ENCODE data around the gene RHOD.

Gene RHOD

DNA sequence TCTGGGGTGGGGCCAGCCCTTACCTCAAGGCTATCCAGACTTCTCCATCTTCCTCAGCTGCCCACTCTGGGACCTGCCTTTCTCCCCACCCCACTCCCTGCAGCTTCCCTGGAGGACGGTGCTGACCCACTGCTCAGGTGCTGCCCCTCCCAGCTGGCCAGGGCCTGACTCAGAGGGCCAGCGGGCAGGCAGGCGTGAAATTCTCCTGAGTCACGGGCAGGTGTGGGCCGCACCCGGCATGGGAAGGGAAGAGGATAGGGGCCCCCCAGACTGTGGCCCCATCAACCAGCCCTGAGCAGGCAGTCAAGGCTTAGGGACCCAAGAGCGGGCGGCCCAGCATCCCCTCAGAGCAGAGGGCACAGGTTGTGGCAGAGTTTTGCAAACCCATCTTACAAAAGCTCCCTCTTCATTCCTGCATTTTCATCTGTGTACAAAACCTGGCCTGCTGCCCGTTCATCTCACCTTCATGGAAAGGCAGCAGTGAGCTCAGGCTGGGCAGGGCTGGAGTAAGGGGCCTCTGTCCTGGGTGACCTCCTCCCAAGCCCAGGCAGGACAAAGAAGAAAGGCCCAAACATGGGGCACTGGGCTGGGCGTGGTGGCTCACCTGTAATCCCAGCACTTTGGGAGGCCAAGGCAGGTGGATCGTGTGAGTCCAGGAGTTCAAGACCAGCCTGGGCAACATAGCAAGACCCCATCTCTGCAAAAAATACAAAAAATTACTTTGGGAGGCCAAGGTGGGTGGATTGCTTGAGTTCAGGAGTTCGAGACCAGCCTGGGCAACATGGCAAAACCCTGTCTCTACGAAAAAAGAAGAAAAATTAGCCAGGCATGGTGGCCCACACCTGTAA is 6.1 kb downstream of the RHOD start:
- DNase-seq: no peak

DNA sequence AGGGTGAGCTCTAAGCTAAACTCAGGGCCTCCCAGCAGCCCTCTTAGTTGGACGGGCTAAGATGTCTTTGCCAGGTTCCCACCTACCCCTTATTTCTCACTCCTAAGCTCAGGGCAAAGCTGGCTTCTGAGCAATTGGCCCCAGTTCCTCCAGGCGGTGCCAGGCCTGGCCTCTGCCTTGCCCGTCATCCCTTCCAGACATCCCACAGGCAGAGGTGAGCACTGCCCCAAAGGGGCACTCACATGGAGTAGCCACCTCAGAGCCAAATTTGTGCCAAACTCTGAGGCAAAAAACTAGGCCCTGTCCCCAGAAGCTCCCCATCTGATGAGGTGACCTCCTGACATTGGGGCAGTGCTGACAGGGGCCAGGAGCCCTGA is 9.7 kb downstream of the RHOD start:
- no peak for DNase-seq

DNA sequence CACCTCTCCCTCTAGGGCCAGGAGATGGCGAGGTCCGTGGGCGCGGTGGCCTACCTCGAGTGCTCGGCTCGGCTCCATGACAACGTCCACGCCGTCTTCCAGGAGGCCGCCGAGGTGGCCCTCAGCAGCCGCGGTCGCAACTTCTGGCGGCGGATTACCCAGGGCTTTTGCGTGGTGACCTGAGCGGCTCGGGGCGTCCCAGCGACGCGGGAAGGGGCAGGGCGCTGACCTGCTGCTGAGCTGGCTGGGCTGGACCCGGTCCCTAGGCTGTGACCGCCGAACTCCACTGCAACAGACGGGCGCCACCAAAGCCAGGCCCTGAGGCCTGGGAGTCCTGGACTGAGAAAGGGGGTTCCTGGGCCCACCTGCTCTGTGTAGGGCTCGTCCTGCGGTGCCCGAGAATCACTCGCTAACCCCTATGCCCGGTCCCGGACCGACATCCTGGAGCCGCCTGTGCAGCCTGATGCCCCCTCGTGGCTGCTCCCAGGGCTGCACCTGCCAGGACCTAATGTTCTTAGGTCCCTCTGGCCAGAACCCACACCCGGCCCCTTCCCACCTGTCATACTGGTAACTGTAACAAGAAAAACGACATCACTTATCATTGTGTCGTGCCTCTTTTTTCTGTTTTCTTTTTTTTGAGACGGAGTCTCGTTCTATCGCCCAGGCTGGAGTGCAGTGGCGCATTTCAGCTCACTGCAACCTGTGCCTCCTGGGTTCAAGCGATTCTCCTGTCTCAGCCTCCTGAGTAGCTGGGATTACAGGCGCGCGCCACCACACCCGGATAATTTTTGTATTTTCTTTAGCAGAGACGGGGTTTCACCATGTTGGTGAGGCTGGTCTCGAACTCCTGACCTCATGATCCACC is 15.0 kb downstream of the RHOD start:
- peak; percentile 77 for DNase-seq

- DNase-seq: no peak
Observed at GRCh38 chr11:67072295-67072694, 15.6 kb downstream of the RHOD start.

- no peak for DNase-seq
Observed at GRCh38 chr11:67073908-67074307, 17.3 kb downstream of the RHOD start.

DNA sequence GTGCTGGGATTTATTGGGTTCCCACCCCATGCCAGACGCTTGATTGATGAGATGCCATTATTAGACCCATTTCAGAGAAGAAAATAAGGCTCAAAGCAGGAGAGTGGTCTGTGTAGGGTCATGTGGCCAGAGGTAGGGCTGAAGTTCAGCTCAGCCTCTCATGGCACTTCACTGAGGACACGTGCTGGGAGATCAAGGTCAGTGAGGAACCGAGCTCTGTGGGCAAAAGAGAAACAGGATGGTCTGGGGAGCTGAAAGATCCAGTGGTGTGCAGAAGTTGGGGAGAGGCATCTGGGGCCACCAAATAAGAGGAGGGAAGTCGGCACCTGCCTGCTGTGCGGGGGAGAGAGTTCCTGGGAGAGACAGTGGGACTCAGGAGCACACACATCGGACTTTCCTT is 19.6 kb downstream of the RHOD start:
- no peak for DNase-seq

GRCh38 chr11:67079065-67079705 is 22.5 kb downstream of the RHOD start:
- DNase-seq: peak; percentile 71

DNA sequence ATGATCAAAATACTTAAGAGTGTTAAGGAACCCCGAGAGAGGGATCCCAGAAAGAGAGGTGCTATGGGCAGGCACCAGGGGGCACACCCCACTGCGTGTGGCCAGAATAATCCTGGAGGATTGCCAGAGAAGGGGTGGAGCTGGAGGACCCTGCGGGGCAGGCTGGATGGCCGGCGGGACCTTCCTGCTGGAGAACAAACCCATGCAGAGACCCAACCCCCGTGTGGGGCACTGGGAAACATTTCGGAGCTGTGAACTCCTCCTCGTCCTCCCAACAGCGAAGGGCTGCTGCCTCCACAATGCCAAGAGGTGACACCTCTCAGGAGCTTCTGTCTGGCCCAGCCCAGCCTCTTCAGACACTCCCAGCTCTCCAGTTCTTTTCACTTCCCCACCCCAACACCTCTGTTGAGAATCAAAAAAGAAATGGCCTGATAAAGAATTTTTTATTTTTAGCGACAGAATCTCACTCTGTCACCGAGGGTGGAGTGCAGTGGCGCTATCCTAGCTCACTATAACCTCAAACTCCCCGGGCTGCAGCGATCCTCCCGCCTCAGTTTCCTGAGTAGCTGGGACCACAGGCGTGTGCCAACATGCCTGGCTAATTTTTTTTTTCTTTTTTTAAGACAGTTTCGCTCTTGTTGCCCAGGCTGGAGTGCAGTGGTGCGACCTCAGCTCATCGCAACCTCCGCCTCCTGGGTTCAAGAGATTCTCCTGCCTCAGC is 25.6 kb downstream of the RHOD start:
- DNase-seq: no peak

DNA sequence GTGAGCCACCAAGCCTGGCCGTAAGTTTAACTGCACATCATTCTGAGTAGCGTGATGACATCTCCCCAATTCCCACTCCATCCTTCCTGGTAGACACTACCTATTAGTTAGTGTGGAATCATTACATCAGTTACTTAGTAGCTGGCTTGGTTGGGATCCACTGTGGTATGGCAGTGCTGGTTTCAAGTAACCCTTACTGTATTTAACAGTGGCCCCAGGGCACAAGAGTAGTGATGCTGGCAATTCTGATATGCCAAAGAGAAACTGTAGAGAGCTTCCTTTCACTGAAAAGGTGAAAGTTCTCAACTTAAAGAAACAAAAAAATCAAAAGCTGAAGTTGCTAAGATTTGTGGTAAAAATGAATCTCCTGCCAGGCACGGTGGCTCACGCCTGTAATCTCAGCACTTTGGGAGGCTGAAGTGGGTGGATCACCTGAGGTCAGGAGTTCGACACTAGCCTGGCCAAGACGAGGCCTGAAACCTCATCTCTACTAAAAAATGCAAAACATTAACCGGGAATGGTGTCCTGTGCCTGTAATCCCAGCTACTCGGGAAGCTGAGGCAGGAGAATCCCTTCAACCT is 27.2 kb downstream of the RHOD start:
- no peak for DNase-seq

DNA sequence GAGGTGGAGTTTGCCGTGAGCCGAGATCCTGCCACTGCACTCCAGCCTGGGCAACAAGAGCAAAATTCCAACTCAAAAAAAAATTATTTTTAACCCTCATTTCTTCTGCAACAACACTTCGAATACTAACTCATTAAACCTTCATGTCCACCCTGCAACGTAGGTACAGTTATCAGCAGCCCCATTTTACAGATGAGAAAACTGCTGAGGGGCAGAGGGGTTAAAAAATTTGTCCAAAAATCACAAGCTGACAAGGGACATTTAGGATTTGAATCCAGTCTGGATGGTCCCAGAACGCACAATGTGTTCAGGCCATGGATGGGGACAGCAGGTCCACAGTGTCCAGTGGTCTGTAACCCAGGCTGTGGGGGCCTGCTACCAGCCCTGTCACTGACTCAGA is 29.0 kb downstream of the RHOD start:
- no peak for DNase-seq

DNA sequence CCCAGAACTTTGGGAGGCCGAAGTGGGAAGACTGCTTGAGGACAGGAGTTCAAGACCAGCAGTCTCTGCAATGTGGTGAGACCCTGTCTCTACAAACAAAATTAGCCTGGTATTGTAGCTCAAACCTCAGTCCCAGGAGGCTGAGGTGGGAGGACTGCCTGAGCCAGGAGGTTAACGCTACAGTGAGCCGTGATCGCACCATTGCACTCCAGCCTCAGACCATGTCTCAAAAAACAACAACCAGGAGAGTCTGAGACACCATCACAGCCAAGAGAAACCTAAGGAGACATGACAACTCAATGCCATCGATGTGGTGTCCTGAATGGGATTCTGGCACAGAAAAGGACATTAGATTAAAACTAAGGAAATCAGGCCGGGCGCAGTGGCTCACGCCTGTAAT is 34.1 kb downstream of the RHOD start:
- DNase-seq: no peak

DNA sequence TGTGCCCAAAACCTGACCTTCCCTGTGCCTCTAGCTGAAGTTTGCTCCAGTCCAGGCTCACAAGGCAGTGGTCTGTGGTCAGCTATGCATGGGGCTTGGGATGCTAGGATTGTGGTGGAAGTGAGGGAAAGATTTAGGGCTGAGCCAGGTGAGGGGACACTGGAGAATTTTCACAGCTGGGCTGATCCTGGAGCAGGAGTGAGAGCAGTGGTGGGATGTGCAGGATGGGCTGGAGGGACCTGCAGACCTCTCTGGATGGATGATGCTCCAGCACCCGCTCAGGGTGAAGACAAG is 38.5 kb downstream of the RHOD start:
- DNase-seq: no peak

DNA sequence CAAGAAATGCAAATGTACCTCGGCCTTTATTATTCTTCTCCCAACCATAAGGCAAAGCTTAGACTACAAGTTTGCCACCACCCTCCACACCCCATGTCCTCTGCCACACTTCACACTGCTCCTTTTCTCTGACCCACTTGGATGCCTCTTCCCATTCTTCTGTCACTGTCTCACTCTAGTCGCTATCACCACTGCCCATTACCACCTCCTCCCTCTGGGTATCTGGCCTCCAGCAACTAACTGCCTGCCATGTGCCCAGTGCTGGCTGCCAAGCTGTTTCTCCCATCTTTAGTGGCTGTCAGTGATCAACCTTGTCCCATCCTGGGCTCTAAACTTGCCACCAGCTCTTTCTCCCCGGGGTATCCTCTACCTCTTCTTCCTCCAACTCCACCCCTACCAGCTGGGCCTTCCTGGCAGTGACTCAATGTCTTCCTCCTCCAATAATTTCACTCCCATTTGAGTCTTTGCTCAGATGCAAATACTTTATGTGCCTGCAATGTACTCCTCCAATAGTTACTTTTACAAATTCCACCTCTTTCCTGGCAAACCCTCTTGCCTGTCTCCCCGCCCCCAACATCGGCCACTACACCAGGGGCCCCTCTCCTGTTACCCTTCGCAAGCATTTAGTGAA is 42.3 kb downstream of the RHOD start:
- no peak for DNase-seq

- DNase-seq: no peak
Observed at GRCh38 chr11:67099831-67100324, 43.2 kb downstream of the RHOD start.

DNA sequence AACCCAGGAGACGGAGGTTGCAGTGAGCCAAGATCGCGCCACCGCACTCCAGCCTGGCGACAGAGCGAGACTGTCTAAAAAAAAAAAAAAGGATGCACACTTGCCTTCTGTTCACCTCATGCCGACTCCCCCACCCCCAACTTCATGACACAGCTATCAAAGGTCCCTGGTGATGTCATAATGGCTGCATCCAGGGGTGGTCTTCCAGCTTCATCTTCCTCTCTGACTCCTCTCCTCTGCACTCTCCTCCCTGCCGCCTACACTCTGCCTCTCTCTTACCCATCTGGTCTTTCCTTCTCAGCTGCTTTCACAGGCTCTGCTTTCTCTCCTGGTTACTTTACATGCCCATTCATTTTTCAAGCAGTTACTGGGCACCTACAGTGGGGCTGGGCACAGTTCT is 46.0 kb downstream of the RHOD start:
- no peak for DNase-seq

- no peak for DNase-seq
Observed at GRCh38 chr11:67105964-67106363, 49.3 kb downstream of the RHOD start.

DNA sequence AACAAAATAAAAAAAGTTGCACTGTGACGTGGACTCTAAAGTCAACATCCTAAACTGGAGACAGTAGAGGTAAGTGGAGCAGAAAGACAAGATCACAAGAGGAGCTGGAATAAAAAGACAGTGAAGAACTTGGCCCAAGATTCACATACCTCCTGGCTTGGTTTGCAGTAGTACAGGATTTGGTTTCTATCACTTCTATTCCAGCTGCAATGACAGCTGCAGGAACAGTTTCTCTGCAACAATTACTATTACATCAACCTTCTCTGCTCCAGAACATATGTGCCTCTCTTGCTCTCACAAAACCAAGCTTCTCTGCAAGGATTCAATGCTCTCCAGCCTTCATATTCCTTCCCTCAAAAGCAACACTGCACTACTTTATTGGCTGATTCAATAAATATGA is 54.6 kb downstream of the RHOD start:
- DNase-seq: no peak

DNA sequence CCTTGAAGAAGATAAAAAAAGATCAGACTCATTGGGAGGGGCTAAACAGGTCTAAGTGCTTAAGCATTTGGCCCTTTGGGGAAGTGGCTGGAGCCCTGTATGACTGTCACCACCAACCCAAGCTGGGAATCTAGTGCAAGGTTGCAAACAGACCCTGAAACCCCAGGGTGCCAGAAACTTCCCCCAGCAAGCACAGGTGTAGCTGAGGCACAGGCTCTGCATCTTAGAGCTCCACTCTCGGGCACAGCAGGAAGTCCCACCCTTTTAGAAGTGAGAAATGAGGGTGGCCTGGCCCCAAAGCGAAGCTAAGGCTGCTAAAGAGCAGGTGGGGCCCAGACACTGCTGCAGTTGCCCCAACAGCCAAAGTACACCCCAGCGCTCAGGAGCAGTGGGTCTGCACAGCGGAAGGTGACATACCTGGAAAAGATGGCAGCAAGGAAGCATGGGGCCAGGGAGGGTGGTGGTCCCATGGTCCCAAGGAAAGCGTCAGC is 56.6 kb downstream of the RHOD start:
- peak; percentile 35 for DNase-seq

DNA sequence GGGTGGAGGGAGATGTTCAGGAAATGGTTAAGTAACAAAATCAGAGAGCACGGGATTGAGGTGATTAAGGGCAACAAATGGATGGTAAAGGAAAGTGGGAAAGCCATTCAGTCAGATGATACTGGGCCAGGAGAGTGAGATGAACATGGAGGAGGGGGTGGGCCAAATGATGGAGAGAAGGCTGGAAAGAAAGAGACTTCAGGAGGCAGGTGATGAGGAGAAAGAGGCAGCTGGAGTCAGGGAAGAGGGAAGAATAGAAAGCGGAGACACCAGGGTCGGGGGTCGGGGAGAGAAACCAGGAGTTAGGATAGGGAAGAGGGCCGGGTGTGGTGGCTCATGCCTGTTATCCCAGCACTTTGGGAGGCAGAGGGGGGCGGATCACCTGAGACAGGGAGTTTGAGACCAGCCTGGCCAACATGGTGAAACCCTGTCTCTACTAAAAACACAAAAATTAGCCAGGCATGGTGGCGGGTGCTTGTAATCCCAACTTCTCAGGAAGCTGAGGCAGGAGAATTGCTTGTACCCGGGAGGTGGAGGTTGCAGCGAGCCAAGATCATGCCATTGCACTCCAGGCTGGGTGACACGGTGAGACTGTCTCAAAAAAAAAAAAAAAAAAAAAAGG is 57.7 kb downstream of the RHOD start:
- DNase-seq: no peak

GRCh38 chr11:67116758-67117105 is 60.1 kb downstream of the RHOD start:
- DNase-seq: no peak

DNA sequence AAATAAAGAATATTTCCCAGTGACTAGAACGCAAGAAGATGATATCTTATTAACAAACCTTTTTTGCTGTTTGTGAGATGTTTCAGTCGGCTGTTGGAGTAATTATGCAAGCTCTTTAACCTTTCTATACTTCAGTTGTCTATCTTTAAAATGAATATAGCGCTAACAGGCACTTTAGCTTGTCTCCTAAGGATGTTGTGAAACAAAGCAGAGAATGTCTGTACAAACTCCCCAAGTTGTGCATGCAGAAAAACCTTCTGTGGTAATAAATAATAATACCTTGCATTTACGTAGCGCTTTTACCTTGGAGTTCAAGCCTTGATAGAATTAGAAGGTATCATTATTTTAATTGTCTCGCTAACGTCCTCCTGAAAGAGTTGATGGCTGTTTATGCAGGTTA is 60.5 kb downstream of the RHOD start:
- no peak for DNase-seq
